ENCODE measurements around the gene COBL.

Gene COBL

DNA sequence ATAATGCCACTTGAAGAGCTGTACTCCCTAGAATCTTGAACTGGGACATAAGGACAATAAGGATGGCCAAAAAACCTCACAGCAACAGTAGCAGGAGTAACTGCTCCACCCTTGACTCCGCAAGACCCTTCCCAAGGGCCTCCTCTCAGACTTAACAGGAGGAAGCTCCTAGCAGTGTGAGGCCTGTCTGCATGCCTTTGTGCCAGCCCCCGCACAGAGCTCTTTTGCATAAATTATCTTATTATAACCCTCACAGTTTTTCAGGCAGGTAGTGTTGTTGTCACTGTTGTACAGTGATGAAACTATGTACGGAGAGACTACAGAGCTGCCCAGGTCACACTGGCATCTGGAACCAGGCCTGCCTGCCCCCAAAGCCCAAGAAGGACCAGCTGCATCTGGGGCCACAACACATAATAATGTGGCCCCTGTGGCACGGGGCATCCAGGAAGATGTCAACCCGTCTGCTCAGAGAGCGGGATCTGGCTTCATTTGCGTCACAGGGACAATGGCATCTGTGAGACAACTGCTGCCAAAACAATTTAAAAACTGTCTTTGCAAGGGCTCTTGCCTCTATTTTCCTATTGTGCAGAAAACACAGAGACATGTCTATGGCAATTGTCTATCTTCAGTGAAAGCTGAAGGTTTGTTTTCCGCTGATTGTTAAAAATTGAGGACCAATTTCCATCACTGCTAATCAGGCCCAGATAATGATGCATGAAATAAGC lies 284.7 kb downstream of the COBL start:
- DNase-seq: no peak

DNA sequence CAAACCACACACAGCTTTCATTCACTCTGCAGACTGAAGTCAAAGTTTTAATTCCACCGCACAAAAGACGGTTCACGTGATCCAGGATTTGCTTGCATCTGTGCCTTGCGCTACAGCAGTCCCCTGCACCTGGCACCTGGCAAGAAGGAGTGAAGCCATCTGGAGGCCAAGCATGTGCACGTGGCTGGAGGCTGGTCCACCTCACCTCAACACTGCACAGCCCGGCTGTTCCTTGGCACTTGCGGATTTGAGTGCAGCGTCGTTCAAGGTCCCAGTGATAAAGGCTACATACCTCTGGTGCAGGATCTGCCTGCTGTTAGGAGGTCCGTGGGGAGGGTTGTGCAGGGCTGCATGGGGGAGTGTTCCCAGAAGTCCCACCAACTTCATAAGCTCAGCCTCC lies 285.4 kb downstream of the COBL start:
- DNase-seq: no peak

DNA sequence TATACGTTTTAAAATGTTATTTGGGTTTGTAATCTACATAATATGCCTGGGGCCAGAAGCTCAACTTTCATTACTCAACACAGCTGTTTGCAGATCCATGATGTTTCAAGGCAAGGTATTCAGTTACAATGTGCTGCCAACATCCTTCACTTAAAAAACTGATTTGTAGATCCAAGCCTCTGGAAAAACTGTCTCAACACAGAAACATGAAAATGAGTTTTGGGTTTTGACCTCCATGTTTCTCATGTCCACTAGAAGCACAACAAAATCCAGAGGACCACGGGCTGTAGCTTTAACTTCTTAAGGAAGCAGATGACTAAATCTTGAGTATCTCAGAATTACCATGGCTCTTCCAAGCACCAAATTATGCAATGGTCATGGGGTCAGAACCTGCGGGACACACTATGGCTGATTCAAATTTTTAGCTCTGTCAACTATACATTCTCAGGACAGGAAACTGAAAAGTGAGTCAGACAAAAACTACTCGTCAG lies 286.9 kb downstream of the COBL start:
- peak; percentile 93 for DNase-seq

- no peak for DNase-seq
Measured at GRCh38 chr7:51029131-51029530, 287.5 kb downstream of the COBL start.

DNA sequence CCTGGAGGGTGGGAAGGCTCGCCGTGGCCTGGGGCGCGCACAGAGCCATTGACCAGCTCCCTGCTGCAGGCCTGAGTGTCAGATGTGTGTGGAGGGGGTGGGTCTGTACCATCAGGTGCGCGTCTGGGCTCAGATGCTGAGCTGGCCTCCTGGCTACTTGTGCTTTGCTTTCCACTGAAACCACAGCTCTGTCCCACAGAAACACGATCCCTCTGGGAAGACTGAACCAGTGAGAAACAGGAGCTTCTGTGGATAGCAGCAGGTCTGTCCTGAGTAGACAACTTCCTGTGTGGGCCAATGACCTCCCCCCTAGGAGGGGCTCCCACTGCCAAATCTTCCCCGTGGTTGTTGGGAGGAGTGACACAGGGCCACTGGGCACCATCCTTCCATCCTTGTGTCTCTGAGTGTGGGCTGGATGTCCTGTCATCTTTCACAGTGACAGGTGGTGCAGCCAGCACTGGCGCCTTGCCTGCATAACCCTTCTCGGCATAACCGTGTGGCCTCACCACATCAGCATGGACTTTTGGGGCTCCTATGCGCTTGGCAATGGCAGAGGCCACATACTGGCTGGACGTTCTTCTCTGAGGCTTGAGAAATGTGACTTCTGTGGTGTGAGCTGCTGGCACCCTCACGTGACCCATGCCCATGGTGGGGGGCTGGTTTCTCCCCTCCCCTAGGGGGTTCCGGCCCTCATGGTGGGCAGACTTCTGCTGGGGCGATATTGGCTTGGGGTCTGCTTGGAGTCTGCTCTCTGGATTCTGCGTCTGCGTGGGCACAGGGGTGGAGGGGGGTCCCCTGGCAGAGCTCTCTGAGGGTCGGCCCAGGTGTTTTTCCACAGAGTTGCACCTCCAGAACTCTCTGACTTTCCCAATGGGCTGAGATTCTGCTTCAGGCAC lies 288.4 kb downstream of the COBL start:
- no peak for DNase-seq

DNA sequence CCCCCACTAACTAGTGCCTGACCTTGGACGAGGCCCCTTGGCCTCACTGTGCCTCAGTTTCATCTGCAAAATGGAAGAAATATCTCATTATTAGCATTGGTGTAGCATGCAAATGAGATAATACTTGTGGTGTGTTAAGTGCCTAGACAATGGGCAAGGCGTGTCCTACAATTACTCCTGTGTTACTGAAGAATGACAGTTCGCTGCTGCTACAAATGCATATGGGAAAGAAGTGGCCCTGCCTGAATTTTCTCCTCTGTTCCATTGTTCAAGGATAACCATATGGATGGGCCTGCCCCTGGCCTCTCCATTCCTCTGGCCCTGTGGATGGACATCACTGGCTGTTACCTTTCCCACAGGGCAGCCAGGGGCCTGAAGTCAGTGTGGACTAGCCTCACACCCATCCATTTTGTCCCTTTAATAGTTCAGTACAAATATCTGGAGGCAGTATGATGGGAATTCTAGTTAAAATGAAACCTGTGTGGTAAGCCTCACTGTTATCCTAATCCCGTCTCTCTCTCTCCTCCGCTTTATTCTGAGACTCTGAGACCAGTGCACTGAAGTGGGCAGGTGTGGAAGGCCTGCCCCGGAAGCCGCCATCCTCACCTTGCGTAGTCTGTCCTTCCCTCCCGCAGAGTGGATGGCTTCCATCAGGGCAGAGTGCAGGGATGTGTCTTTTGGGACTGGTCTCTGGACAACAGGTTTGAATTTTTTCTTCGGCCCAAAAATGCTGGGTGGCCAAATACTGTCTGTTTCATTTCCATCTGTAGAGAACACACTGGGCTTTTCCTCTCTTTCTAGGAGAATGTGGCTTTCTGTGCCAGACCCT lies 289.3 kb downstream of the COBL start:
- DNase-seq: no peak

DNA sequence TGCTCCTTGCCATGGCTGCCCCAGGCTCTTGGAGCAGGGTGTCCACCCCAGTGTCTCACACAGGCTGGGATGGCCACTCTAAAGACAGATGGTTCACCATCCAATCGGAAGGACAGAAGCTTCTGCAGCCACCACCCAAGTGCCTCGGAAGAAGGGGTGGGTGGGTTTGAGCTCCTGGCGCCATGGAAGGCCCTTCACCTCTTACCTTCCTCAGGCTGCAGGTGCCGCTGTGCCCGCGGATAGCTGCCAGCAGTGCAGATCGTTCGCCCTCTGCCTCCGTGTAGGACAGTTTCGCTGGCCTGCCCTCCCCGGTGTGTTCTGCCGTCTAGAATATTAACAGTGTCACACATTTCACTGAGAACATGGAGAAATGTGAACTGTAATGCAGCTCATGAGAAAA lies 290.3 kb downstream of the COBL start:
- no peak for DNase-seq

DNA sequence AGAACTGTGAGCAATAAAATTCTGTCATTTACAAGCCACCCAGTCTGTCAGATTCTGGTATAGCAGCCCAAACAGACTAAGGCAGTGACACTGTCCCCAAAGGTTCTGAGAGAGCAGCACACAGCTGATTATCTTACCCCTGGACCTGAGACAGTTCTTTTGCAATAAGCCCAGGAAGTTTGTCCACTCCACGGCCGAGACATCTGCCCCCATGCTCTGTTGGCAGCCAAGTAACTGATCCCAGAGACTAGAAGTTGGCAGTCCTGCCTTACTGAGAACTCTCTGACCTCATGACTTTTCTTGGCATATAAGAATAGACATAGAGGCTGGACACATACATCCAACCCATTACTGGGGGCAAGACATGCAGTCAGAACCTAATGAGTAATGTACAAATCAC lies 290.9 kb downstream of the COBL start:
- no peak for DNase-seq

GRCh38 chr7:51024867-51025266 lies 291.7 kb downstream of the COBL start:
- DNase-seq: no peak

GRCh38 chr7:51023547-51023946 lies 293.1 kb downstream of the COBL start:
- DNase-seq: no peak

GRCh38 chr7:51022821-51023220 lies 293.8 kb downstream of the COBL start:
- DNase-seq: no peak

- no peak for DNase-seq
Measured at GRCh38 chr7:51021906-51022570, 294.6 kb downstream of the COBL start.

DNA sequence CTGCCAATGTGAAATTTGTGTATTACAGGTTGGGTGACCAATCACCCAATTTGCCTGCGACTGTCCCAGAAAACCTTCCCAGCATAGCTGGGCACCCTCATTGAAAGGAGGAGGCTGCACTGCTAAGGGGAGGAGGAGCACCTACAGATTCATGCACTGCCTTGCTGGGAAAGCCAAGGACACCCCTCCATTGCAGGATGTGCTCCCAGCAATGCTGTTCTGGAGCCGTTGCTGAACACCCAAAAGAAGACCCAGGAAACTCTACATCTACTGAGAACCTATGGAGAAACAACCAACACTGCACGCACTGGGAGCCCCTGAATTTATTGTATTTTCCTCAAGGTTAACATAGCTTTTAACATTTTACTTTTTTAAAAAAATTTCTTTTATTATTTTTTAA lies 295.7 kb downstream of the COBL start:
- no peak for DNase-seq

GRCh38 chr7:51019891-51020870 lies 296.4 kb downstream of the COBL start:
- peak; percentile 79 for DNase-seq

GRCh38 chr7:51019191-51019844 lies 297.3 kb downstream of the COBL start:
- DNase-seq: peak; percentile 86

- DNase-seq: no peak
Measured at GRCh38 chr7:51017576-51018535, 298.8 kb downstream of the COBL start.

DNA sequence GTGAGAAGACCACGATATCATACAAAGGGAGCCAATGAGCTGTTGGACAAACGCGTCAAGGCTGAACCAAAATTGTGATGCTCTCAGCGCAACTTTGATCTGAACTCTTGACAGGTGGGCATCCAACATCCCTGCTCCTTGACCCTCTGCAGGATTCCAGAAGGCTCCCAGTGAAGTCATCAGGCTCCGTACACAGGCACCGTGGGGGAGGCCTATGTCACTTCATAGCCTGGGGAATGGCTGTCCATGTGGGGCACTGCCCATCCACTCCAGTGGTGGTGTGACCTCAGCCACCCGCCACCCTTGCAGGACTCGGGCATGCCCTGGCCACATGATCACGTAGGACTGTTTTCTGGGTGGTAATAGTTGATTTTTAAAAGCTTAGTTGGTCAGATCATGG lies 300.1 kb downstream of the COBL start:
- no peak for DNase-seq

DNA sequence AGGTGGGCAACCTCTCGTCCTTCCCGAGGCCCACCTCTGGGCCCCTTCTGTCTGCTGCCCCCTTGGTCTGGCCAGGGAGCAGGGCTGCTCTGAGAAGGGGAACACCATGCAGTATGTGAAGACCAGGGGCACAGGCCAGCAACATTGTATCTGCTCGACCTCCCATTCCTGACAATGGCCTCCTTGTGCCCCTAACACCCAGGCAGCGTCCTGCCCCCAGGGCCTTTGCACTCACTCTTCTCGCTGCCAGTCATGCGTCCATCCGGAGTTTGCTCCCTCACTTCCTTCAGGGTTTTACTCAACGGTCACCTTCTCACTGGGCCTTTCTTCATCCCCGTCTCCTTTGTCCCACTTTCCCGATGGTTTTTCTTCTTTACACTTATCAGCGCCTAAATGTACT lies 301.0 kb downstream of the COBL start:
- DNase-seq: no peak

GRCh38 chr7:51014811-51015210 lies 301.8 kb downstream of the COBL start:
- no peak for DNase-seq

All from HCEC 1CT (cell line).